ENCODE data around the gene PLPP6.

The PLPP6 gene

DNA sequence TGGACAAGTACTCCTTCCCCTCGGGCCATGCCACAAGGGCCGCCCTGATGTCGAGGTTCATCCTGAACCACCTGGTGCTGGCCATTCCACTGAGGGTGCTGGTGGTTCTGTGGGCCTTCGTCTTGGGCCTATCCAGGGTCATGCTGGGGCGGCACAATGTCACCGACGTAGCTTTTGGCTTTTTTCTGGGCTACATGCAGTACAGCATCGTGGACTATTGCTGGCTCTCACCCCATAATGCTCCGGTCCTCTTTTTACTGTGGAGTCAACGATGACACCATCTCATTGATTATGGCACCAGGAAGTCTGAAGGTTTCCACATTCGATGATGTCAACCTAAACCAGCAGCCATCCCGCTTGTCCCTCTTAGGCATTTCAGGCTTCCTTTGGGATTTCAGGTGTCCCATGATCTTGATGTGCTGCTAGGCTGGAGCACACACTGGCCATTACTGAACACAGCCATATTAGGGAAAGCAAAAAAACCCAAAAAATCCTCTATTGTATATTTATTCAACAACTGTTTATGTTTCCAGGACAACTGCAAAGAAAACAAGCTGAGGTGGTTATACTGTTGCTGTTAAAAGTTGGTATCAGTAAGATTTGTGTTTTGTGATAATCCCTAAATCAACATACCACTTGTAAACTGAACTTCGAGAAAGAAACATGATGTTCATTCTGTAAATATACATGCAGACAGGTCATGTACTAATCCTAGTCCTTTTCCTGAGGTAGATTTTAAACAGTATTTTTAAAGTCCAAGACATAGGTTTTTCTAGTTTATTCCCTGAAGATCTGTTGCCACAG lies 1.1 kb downstream of the PLPP6 start:
- no peak for DNase-seq (ENCODE audit: low spot score)

DNA sequence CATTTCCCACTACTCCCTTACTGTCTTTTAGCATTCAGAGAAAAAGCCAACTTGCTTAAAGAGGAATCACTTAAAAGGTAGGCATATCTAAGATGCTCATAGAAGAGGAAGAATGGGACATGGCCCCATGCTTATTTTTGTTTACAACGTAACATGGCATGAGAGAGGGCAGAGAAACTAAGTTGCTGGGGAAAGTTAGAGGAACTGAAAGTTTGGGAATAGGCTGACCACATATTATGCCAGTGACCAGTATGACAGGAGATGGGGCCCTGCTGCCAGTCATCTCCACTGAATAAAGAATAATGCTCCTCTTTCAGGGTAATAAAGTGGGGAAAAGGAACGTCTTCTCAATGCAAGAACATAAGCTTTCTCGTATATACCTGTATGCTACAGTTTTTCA lies 1.9 kb downstream of the PLPP6 start:
- no peak for DNase-seq (ENCODE audit: low spot score)

DNA sequence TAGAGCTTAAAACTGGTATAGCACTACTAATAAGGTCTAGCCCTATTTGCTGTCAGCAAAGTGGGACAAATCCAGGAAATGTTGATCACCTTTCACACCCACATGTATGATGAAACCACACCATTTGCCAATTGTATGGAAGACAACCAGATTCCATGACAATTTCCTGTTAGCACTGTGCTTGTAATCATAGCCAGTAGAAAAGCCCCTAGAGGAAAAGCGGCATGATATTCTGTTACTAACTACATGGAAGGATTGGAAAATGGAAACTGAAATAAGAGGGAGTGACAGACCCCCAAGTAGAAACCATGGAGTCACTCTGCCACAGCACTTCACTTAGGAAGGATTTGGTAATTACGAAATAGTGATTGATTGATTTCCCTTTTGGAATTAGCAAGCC lies 3.3 kb downstream of the PLPP6 start:
- DNase-seq (ENCODE audit: low spot score): no peak

DNA sequence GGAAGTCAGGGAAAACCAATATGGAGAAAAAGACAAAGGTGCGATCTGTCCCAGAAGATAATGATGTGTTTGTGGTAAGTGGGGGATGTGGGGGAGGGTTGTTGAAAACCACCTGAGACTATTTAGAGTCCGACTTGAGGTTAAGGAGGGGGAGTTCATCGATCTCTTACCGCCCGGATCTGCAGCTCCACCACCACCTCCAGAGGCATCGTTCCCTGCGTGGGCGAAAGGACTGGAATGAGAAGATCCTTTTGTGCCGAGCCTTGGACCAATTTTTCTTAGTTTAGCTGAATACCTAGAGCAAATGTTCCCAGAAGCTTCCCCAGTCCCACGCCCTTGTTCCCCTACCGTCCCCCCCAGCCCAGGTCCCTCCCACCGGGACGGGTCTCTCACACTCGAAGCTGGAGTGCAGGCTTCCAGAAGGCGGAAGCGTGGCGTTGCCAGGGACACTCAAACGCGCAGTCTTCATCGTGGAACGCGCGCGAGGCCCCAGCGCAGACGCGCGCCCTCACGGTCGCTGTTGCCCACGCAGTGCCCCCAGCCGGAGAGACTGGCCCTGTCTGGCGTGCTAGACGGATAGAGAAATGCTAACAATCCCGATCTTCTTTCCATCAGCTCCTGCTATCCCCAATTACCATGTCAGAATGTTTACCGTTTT lies 4.1 kb downstream of the PLPP6 start, which contains the start of gene SPATA6L:
SPATA6L (minus strand) TSS at position 439 of the 658 bp plus-strand sequence; CDS start at position 209, 230 bp downstream.
- peak; percentile 55 for DNase-seq (ENCODE audit: low spot score)

DNA sequence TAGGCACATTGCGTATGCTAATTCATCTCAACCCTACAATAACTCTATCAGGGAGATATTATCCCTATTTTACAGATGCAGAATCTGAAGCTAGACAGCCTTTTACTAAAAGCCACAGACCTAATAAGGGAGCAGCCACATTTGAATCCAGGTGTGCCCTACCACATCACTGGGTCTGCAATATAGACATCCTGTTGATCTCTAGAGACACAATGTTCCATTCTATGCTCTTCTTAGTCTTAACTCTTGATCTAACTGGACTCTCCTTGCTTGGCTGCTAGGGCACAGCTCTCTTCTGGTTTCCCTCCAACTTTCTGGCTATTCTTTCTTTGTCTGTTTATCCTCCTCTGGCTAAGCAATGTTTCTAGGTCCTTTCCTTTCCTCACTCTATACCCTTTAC lies 5.6 kb downstream of the PLPP6 start:
- DNase-seq (ENCODE audit: low spot score): no peak

DNA sequence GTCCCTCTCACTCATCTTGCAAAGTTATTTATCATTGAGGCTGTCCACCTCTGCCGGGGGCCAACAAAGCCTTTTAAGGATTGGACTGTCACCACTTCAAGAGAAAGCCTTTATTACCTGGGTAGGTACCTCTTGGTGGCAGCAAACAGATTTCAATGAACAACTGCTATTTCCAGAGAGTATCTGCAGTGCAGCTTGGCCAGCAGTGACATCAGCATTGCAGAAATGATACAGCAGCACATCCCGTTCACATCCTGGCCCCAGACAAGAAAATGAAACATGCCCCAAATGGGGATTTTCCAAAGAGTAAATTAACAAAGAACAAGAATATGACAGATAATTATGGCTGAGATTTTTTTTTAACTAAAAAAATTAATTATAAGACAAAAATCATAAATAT lies 6.5 kb downstream of the PLPP6 start:
- DNase-seq (ENCODE audit: low spot score): no peak

DNA sequence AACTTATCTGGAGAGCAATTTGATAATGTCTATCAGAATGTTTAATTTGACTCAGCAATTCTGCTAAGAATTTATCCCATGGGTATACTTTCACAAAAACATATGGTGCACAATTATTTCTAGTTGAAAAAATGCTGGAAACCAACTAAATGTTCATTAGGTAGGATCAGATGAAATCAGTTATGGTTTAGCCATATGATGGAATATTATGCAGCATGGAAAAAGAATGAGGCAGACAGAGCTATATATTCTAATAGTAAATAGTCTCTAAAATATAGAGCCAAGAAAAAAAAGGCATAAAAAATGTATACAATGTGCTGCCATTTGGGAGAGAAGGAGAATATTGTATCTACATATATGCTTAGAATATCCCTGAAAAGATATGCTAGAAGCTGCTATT lies 7.8 kb downstream of the PLPP6 start:
- DNase-seq (ENCODE audit: low spot score): no peak

DNA sequence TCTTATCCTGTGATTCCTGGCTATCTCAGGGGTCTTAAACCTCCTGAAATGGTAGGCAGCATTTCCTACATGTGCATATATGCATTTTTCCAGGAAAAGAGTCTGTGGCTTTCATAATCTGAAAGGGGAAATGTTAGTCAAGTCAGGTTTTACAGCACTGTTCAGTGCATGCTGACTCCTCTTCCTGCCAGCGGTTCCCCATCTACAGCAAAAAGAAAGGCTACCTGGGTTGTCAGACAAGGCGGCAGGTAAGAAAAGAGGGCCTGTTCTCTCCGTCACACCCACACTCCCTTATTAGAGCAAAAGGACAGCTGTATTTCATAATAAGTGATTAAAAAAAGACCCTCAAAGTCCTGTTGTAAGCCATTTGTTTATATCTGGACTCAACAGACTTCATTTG lies 8.5 kb downstream of the PLPP6 start:
- no peak for DNase-seq (ENCODE audit: low spot score)

DNA sequence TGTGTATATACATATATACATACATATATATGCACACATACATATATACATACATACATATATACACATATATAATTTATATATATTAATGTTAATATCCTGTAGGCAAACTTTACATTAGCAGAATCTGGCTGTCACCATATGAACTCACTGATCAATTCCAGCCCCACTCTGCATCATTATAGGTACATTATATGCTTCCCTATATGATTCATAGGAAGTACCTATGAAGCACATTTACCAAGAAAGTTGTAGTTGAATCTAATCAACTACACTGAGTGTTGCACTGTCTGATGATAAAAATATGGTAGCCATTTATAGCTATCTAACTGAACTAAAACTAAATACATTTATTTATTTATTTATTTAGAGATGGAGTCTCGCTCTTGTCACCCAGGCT lies 9.6 kb downstream of the PLPP6 start:
- DNase-seq (ENCODE audit: low spot score): no peak

DNA sequence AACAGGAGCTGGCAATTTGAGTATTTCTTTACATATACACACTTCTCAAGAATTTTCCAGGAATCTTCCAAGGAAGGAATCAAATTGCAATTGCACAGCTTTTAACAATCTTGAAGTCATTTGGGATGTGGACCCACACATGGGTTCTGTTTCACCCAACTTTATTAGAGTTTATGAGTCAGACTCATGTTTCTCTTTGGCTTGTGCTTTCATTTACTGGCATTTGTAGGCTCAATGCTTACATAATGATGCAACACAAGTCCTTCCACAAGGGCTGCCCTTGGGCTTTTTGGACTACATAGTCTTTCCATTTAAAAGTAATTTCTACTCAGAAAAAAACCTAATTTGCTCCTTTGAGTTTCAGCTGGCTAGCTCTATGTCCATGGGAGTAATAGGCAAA lies 12.7 kb downstream of the PLPP6 start:
- DNase-seq (ENCODE audit: low spot score): peak; percentile 77

DNA sequence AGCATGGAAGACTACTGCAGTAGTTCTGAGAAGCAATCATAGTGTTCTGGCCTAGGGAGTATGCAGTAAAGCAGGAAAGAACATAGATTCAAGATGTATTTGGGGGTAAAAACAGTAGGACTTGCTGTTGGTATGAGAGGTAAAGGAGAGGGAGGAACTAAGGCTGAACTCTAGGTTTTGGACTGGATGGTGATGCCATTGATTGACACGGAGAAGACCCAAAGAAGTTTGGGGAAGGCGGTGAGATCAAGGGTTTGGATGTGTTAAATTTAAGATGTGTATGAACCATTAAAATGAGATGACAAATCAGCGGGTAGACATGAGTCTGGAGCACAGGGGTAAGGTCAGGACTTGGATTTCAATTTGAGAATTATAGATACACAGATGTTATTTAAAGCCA lies 15.3 kb downstream of the PLPP6 start:
- DNase-seq (ENCODE audit: low spot score): no peak

DNA sequence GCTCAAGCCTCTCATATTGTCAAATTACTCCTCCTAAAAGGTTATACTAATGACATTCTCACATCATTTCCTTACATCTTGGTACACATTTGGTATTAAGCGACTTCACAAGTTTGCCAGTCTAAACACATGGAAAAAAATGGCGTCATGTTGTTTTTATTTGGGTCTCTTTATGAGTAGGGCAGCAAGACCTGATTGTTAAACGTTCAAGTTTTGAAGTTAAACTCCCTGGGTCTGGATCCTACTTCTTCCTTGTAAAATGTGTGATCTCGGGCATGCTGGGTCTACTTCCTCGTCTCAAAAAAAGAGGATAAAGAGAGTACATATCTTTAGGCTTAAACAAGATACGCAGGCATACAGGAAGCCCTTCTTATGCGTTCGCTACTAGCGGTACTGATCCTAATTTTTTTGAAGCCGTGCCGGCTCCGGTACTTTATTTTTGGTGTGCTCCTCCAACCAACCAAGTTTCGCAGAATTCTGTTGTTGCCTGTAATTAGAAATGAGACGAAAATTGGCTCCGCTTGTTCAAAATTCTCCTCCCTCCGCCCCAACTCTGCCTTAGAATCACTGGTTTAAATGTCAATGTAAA lies 16.7 kb downstream of the PLPP6 start:
- DNase-seq (ENCODE audit: low spot score): peak; percentile 3

DNA sequence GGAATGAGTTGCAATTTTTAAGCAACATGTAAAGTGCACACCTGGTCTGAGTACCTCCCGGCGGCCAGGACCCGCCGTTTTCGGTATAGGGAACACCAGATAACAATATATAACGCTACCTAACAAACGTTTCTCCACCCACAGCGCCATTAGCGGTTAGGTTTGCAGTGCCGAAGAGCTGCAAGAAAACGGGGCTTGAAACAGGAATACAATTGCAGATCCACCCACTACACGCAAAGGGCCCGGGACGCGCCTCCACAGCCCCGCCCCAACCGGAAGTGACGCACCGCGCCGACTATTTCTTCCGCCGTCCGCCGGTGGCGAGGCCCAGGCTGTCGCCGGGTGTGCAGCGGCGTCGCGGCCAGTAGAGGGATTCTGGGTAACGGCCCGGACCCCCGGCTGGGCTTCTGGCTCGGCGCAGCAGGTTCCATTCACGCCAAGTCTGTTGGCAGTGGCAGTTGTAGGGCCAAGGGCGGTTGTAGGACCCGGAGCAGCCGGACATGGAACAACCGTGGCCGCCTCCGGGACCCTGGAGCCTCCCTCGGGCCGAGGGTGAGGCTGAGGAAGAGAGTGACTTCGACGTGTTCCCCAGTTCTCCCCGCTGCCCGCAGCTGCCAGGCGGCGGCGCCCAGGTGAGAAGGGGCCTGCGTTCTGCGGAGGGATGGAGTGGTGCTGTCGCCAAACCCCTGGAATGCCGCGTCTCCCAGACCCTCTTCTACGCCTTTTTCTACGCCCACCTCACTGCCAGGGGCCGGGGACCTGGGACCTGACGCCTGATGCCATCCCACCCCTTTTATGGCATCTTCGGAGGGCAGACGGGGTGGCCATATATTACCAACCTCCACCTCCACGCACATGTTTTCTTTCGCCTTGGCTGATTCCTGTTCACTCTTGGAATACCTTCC lies 17.4 kb downstream of the PLPP6 start, which contains the start of gene CDC37L1:
CDC37L1 (plus strand) TSS at position 302 of the 905 bp plus-strand sequence; CDS start at position 501, 199 bp downstream.
- DNase-seq (ENCODE audit: low spot score): peak; percentile 95

DNA sequence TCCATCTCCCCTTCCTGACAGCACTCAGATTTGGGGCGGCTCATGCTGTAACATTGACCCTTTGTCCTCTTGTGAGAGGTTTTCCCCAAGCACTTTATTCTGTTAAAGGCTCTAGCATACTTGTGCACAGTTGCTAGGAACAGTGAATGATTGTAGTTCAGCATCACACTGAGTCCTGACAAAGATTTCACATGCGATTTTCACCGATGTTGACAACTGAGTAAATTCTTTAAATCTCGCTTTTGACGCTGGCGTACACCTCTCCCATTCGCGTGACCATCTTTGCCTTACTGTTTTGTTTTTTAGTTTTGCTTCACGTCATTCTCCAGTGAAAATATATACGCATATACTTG lies 18.1 kb downstream of the PLPP6 start:
- DNase-seq (ENCODE audit: low spot score): no peak

DNA sequence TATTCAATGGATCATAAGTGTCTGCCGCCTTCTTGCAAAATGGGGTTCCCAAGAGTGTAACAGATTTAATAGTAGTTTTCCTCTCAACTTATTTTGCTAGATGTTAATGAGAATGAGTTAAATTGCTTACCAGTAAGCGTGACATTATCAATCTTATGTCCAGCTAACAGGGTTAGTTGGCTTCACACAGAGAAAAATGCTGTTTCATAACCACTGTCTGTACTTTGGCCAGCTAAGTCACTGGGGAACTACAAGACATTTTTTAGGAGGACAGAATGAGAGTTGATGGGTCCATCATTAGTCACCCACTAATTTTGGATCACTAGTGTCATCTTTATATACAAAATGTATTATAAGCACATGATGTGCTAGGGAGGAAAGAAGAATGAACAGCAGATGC lies 18.7 kb downstream of the PLPP6 start:
- peak; percentile 55 for DNase-seq (ENCODE audit: low spot score)

DNA sequence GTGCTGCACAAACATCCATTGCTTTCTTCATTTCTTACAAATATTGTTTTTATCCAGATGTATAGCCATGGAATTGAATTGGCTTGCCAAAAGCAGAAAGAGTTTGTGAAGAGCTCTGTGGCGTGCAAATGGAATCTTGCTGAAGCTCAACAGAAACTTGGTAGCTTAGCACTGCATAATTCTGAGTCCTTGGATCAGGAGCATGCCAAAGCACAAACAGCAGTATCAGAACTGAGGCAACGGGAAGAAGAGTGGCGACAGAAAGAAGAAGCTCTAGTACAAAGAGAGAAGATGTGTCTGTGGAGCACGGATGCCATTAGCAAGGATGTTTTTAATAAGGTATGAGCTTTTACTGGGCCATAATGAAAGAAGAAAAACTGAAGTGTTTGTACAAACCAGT lies 22.7 kb downstream of the PLPP6 start:
- DNase-seq (ENCODE audit: low spot score): no peak

DNA sequence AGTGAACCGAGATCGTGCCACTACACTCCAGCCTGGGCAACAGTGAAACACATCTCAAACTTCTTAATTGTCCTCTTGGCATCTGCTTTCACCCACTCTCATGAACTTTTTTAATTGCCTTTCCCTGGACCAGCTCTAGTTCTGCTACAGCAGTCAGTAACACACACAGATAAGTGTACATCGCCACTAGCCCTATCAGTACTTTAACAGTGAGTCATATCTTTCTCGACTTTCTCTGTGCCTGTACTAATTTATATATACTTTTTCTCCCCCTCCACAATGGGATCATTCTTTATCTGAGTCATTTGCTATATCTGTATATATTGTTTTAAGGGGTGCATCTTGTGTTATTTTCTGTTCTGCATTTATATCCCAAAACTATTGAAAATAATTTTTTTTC lies 24.0 kb downstream of the PLPP6 start:
- DNase-seq (ENCODE audit: low spot score): no peak

DNA sequence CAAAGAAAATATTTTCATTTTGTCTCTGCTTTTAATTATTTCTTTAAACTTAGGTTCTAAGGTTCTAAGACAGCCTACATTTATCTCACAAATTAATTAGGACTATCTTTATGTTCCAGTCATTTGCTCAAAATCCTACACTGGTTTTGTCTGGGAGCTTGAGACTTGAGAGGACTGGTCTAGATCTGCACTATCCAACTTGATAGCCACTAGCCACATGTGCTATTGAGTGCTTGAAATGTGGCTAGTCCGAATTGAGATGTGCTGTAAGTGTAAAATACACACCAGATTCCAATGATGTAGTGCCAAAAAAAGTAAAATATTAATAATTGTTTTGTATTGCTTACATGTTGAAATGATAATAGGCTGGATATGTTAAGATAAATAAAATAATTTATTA lies 24.5 kb downstream of the PLPP6 start:
- DNase-seq (ENCODE audit: low spot score): no peak

DNA sequence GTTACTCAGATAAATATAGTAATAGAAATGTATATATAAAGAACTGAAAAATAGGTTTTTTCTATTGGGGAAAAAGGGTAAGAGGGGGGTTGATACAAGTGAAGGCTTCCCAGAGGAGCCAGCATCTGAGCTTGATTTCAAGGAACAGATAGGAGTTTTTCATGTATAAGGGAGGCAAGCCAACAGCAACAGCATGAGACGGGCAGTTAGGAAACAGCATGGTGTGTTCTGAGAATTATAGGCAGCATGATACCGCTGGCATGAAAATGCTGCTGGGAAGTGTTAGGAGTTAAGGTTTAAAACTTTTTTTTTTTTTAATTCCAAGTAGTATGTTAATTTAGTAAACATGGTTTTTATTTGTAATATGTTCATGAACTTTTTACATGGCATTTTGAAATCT lies 26.9 kb downstream of the PLPP6 start:
- DNase-seq (ENCODE audit: low spot score): no peak

DNA sequence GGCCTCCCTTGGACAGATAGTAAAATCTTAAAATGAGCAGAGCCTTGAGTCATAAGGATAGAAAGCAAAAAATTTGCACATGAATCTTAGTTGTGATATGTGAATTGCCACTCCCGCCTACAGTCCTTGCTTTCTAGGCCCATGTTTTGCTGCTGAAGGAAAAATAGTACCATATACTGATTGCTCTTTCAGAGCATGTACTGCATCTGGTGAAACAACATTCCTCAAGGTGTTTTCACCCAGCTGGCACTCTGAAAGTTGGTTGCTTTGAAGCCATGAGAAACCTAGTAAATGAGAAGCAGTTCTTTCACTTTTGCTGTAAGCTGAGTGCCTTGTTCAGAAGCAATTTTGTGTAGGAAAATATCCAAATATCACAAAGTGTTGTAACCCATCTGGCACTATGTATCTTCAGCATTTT lies 27.6 kb downstream of the PLPP6 start:
- DNase-seq (ENCODE audit: low spot score): peak; percentile 17

DNA sequence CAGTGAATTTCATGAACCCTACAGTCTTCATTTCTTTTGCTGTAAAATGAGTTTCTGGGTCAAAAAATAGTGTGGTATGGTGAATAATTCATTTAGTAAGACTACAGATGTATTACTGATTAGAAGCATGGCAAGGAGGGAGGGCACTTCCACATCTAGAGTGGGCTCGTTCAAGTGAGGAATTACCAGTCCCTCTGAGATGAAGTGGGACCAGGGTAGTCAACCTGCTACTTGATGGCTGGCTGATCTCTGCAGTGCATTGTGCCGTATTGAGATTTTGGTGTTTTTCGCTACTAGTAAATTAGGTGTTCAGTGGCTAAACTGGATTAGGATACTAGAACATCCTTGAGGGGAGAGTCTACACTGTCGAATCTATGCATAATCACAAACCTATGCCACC lies 28.1 kb downstream of the PLPP6 start:
- DNase-seq (ENCODE audit: low spot score): no peak

DNA sequence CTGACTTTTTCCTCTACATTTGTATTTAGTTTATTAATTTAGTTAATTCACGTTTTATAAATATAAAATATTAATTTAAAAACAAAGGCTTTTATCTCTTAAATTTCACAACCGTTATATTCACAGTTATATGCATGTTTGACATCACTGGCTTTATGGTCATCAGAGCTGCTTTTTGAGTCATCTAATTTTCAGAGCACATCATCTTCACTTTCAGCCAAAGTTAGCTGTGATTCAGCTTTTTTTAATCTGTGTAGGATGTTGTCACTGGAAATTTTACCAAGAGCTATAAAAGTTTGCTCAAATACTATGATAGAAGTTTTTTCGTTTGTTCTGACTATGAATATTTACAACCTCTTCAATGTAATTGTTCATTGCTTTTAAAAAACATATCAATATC lies 29.7 kb downstream of the PLPP6 start:
- DNase-seq (ENCODE audit: low spot score): peak; percentile 64

Measured in AG08395 (cell line).